ENCODE data around the gene BRSK2.

BRSK2 gene

DNA sequence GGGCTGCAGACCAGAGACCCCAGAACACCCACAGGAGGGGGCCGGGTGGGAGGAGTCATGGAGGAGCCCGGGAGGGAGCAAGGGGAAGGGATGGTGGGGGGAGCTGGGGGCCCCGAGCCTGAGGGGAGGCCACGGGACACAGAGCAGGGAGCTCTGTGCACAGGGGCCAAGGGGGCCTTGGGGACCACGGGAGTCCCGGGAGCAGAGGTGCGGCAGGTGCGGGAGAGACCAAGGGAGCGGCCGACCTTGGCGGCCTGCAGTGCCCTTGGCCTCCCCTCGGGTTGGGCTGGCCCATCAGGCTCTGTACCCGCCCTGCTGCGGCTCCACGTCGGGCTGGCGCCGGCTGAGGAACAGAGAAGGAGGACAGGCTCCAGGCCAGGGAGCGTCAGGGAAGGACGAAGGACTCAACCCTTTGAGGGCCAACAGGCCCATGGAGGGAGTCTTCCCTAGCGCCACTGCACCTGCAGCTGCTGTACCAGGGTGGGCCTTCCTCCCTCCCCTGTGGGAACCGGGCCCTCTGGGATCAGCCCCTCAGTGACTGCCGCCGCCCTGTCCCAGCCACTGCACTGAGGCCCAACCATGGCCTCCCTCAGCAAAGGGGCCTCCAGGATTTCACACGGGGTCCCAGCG, 17.8 kb upstream of the BRSK2 start:
- DNase-seq (ENCODE audit: insufficient read length, low spot score) (no peak), FAIRE-seq (no peak)
- TF ChIP-seq CTCF (IDR thresholded peaks at IDR 0.05; ENCODE audit: insufficient read depth, missing control alignments) = no peak

DNA sequence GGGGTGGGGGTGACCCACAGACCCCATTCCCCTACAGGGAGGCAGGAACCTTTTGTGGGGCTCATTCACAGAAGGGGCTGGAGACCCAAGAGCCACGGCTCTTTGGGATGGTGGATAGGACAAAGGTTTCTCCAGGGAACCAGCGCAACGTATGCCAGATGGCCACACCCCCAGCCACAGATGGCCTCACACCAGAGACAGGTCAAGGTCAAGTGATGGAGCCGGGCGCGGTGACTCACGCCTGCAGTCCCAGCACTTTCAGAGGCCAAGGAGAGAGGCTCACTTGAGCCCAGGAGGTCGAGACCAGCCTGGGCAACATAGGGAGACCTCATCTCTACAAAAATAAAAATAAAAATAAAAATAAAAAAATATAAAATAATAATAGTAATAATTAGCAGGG, 17.1 kb upstream of the BRSK2 start:
- no peak for TF ChIP-seq CTCF (IDR thresholded peaks at IDR 0.05; ENCODE audit: insufficient read depth, missing control alignments)
- FAIRE-seq (no peak), DNase-seq (ENCODE audit: insufficient read length, low spot score) (no peak)

- no peak for TF ChIP-seq CTCF (IDR thresholded peaks at IDR 0.05; ENCODE audit: insufficient read depth, missing control alignments)
- DNase-seq (ENCODE audit: insufficient read length, low spot score) (no peak), FAIRE-seq (no peak)
Measured at GRCh38 chr11:1373536-1374214, 16.1 kb upstream of the BRSK2 start.

DNA sequence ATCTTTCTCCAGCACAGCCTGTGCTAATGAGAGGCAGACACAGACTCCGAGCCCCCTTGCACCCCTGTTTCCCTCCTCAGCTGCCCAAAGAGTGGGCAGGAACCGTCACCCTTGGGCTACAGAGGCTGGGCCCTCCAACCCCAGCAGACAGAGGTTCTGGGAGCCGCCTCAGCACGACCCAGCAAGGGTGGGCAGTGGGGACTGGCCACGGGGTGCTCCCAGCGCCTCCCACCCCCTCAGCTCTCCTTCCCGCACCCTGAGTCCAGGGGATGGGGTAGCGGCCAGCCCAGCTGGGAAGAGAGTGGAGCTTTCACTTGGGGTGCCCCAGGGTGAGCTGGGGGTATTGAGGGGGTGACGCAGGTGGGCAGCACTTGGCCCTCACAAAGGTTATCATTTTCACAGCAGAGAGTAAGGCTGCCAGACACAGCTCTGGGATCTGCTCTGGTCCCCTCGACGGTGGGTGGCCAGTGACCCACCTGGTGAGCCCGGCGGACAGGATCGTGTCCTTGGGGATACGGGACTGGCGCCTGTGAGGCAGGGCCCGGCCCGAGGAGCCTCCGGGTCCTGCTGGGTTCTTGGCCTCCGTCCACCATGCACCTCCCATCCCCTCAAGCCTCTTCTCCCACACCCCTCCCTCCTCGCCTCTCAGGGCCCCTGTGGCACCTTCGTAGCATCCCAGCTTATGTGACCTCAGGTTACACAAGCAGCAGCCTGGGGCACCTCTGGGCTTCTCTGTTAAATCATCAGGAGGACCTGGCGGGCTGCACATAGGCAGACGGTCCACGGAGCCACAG, 14.4 kb upstream of the BRSK2 start:
- no peak for TF ChIP-seq CTCF (IDR thresholded peaks at IDR 0.05; ENCODE audit: insufficient read depth, missing control alignments)
- FAIRE-seq (no peak), DNase-seq (ENCODE audit: insufficient read length, low spot score) (no peak)

- TF ChIP-seq CTCF (IDR thresholded peaks at IDR 0.05; ENCODE audit: insufficient read depth, missing control alignments) = no peak
- FAIRE-seq = no peak
- no peak for DNase-seq (ENCODE audit: insufficient read length, low spot score)
Measured at GRCh38 chr11:1375955-1376258, 13.8 kb upstream of the BRSK2 start.

DNA sequence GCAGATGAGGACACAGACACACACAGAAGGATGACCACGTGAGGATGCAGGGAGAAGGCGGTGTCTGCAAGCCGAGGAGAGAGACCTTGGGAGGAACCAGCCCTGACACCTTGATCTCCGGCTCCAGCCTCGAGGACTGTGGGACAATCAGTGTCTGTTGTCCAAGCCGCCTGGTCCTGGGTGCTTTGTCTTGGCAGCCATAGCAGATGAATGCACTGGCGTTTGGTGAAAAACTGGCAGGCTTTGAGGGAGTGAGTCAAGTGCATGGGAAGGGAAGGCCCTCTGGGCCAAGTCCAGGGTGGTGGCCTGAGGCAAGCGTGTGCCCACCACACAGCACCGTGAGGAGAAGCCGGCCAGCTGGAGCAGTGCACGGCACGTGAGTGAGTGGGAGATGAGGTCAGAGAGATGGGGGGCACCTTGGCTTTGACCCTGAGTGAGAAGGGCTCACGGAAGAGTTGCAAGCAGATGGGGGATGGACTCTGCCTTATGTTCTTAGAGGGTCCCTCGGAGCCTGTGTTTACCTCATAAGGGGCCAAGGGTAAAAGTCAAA, 12.4 kb upstream of the BRSK2 start:
- no peak for FAIRE-seq

More for the DNA sequence above, 12.4 kb upstream of the BRSK2 start:
- DNase-seq (ENCODE audit: insufficient read length, low spot score) = no peak
- TF ChIP-seq CTCF (IDR thresholded peaks at IDR 0.05; ENCODE audit: insufficient read depth, missing control alignments) = no peak

Data from D721Med (cell line).